Measurements from ENCODE around the gene NAGA.

The NAGA gene

GRCh38 chr22:42039271-42039670 is 31.3 kb downstream of the NAGA start:
- DNase-seq (ENCODE audit: low spot score), result no peak

GRCh38 chr22:42035256-42035655 is 35.4 kb downstream of the NAGA start:
- no peak for DNase-seq (ENCODE audit: low spot score)

GRCh38 chr22:42033263-42034181 is 37.1 kb downstream of the NAGA start:
- no peak for DNase-seq (ENCODE audit: low spot score)

GRCh38 chr22:42026705-42027104 is 43.9 kb downstream of the NAGA start:
- no peak for DNase-seq (ENCODE audit: low spot score)

- no peak for DNase-seq (ENCODE audit: low spot score)
Observed at GRCh38 chr22:42025421-42025820, 45.2 kb downstream of the NAGA start.

GRCh38 chr22:42022162-42022847 is 48.3 kb downstream of the NAGA start:
- DNase-seq (ENCODE audit: low spot score), result no peak

GRCh38 chr22:42021571-42021970 is 49.0 kb downstream of the NAGA start:
- no peak for DNase-seq (ENCODE audit: low spot score)

- DNase-seq (ENCODE audit: low spot score), result no peak
Observed at GRCh38 chr22:42018224-42018623, 52.4 kb downstream of the NAGA start.

- no peak for DNase-seq (ENCODE audit: low spot score)
Observed at GRCh38 chr22:42016111-42016510, 54.5 kb downstream of the NAGA start.

- DNase-seq (ENCODE audit: low spot score), result no peak
Observed at GRCh38 chr22:42013385-42013784, 57.2 kb downstream of the NAGA start.

GRCh38 chr22:42010778-42011177 is 59.8 kb downstream of the NAGA start:
- DNase-seq (ENCODE audit: low spot score), result no peak
